GM21447 (cell line): ENCODE data around the gene DPP6.
"Not testable (repeated sequence)": the region's sequence is repeated elsewhere in the genome, so short reads cannot be mapped to it uniquely, and the experiment has no call there.

Experiments used
- ATAC-seq: cut with Tn5 transposase; IDR thresholded peaks from one replicate; pipeline ENCODE4 v1.9.1; 2021; ENCODE audit not compliant: unreplicated experiment

DPP6 gene

DNA sequence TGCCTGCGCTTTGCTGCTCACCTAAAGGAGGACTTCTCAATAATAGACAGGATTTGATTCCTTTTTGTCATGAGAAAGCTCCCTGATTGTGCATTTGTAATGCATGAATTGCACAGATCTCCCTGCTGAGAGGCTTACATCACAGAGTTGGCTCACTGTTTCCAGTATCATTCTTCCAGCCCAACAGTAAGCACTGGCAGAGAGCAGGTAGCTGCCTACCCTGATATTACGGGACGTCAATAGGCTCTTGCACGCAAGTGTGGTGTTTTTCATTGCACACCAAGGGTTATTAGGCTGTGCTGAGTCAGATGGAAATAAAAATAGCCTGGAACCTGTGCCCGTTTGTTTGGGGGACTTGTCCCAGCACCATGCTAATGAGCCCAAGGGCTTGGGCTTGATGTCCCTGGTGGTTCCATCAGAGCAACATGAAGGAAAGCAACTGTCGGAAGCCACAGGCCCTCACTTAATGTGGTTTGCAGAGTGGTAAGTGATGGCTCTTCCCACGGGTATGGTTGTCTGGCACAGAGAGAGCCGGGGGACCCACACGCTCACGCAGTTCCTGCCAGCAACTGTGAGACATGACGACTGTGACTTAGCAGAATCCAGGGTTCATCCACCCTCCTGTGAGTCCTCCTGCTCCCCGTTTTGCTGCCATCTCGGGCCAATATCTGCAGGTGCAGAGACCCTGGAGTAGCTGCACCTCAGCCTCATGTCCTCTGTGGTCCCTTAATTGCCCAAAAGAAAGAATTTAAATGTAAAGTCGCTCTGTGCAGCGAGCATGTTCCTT, 20.4 kb downstream of the DPP6 start:
- ATAC-seq, result not testable (repeated sequence)

DNA sequence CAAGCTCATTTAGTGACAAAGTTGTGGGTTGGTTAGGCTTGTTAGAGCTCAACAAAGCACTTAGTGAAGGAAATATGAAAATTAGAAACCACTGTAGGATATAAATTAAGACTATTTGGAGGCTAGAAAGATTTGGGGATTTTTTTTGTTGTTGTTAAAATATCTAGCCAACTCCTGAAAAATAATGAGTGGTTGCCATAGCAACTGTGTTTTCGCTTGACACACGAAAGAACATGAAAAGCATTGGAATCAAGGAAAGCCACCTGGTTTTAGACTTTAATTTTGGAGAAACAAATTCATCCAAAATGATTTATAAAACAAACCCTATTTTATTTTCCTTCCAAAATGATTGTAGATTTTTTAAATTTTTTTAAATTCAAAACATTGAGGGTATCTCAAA, 26.3 kb downstream of the DPP6 start:
- ATAC-seq, result not testable (repeated sequence)

DNA sequence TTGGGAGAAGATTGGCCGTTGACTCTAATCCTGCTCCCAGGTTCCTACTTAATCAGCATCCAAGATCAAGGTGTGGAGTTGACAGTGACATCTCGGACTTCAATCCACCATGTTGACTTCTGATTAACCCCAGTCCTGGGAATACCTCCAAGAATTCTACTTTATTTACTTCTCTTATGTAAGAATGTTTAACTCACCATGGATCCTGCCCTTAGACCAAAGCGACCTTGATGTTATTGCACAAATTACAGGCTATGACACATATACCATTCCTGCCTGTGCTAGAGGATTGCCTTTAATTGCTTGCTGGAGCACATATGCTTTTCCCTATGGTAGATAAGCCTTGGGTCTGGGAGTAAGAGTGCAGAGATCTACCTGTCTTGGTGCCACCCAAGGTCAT, 28.1 kb downstream of the DPP6 start:
- not testable (repeated sequence) for ATAC-seq

DNA sequence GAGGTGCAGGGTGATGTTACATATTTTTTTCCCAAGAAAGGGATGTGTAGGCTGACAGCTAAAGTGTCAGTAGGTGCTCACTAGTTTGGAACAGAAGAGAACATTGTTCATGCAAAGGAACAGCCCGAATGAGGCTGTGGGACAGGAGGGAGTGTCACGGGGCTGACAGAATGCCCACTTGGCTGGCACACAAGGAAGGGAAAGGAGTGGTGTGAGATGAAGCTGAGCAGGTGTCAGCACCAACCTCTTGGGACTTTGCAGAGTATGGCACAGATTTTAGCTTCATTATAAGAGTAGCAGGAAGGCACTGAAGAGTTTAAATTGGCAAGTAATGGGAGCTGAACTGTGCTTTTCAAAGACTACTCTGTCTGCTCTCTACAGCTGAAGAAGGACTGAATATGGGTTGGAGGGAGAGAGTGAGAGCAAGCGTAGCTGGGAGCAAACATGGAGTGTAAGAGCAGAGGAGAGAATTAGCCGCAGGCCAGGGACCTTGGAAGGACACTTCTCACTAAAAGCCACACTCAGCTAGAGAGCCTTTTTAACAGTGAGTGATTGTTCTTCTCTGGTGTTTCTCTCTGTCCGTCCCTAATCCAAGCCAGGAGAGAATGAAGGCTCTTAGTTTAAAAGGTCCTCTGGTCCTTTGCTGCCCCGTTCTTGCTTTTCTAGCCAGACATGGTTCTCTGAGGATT, 35.0 kb downstream of the DPP6 start:
- not testable (repeated sequence) for ATAC-seq

DNA sequence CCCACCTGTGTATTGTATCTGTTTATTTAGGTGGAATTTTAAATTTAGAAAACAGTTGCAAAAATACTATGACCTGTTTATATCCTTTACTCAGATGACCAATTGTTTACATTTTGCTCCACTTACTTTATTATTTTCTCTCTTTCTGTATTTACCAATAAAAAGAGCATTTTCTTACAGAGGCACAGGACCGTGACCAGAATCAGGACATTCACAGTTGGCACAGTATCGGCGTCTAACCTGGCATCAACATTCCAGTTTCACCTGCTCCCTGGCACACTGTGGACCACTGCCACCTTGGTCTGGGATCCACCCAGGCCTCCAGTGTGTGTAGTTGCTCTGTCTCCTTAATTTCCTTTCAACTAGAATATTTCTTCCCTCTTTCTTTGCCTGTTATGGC, 39.9 kb downstream of the DPP6 start:
- not testable (repeated sequence) for ATAC-seq

DNA sequence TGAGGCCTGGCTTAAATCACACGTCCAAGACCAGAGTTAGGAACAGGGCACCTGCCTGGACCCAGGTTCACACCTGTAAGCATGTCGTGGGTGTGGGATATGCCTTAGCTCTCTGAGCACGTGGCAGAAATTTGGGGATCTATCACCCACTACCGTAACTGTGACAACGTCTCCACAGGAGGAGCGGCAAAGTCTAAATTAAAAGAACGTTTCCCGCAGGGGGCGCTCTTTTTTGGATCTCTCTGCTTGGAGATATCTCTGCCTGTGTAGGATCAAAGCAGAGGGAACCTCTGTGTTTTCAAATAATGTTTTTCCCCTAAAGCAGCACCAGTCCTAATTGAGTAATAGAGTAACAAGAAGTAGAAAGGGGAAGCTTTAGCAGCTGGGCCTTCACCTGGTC, 43.0 kb downstream of the DPP6 start:
- not testable (repeated sequence) for ATAC-seq

DNA sequence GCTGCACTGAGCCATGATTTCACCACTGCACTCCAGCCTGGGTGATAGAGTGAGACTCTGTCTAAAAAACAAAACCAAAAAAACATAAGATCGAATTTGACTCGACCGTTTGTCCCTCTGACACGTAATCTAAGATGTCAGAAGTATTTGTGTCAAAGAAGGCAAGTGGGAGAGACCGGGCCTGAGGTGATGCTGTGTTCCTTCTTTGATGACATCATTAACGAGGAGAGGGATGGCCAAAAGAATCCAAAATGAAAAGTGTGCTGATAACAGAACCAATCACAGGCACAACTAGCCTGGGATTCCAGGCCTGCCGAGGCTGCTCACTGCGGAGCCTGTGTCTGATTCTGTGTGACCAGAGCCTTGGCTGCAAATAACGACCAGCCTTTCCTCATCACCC, 52.9 kb downstream of the DPP6 start:
- not testable (repeated sequence) for ATAC-seq

DNA sequence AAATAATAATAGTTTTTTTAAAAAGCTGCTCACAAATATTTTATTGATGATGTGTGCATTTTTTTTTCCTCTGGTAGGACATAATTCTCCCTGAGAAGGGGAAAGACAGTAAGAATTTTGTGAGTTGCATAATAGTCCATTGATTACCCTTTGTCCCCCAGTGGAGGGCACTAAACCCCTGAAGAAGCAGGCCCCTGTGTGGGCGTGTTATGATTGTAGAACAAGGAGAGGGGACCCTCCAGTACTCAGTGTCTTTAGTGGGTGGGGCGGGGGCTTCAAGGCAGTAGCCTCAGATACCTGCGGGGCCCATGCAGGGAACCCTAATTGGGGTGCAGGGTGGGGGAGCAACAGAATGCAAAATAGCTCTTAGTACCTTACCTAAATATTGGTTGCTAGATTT, 57.4 kb downstream of the DPP6 start:
- not testable (repeated sequence) for ATAC-seq

DNA sequence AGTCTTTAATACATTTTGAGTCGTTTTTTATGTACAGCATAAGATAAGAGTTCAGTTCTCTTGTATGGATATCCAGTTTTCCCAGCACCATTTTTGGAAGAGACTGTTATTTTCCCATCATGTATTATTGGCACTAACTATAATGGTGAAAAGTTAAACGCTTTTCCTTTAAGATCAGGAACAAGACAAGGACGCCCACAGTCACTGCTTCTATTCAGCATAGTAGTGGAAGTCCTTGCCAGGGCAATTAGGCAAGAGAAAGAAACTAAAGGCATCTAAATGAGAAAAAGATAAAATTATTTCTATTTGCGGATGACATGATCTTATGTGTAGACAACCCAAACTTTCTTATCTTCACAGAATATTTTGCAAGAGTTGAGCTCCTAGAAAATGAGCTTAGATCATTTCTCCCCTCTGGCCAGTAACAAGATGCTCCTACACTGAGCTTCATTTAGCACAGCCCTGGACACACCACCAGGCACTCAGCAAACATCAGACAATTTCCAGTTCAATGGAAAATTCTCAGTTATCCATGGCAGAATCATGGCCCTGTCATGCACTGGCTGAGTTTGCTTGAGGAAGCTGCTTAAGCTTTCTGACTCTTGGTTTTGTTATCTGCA, 61.6 kb downstream of the DPP6 start:
- not testable (repeated sequence) for ATAC-seq

DNA sequence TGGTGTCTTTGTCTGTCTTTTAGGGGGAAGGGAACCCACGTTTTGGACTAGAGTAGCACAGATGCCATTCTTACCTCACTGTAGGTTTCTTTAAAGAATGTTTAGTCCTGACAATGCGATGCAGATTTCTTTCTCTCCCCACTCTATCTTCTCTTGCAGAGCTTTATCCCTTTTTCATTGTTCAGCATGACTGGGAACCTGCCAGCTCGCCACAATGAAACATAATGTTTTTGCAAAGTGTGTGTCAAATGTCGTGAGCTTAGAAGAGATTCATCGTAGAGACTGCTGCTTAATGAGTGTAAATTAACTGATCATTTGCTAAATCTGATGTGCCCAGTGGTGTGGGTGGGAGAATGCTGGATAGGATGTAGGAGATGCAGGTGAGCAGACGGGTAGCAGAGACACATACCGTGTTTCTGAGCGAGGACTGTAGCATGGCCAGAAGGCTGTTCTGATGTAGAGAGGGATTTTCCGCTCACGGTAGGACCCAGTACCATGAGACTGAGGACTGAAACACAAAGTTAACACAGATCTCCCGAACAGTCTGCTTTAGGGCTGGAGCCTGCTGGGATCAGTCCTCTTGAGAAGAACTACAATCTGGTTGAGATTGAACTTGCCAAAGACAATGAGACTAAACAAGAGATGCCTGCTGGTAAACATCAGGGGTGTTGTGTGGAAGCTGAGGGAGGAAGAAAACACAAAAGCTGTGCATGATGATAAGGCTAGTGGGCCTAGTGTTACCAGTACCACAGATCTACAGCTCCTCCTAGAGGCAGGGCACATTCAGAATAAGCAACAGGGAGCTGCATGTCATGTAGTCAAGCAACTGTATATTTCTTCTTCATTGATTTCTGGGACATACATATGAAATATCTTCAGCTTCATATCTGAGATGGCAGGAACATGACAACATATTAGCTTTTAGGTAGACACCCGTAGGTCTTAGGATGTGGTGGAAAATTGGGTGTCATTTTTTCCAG, 65.5 kb downstream of the DPP6 start:
- ATAC-seq, result not testable (repeated sequence)

DNA sequence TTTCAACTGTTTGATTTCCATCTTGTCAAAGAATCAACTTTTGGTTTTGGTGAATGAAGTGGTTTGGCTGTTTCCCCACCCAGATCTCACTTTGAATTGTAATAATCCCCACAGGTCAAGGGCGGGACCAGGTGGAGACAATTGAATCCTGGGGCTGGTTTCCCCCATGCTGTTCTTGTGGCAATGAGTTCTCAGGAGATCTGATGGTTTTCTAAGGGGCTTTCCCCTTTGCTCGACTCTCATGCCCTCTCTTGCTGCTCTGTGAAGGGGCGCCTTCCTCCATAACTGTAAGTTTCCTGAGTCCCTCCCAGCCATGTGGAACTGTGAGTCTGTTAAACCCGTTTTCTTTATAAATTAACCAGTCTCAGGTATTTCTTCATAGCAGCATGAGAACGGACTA, 68.6 kb downstream of the DPP6 start:
- not testable (repeated sequence) for ATAC-seq

DNA sequence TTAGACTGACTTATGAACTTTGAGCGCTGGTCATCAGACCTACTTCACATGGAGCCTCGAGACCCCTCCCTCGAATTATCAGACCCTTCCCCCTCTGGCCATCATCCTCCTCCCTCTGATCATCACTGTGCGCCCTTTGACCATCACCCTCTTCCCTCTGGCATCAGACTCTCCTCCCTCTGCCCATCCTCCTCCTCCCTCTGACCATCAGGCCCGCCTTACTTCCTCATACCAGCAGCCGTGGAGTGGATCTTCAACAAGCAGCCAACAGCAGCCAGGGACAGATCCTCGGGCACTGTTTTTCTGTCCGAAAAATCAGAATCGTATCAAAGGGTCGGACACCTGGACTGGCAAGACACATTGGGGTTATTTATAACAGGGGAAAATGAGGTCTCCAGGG, 70.5 kb downstream of the DPP6 start:
- ATAC-seq, result not testable (repeated sequence)

DNA sequence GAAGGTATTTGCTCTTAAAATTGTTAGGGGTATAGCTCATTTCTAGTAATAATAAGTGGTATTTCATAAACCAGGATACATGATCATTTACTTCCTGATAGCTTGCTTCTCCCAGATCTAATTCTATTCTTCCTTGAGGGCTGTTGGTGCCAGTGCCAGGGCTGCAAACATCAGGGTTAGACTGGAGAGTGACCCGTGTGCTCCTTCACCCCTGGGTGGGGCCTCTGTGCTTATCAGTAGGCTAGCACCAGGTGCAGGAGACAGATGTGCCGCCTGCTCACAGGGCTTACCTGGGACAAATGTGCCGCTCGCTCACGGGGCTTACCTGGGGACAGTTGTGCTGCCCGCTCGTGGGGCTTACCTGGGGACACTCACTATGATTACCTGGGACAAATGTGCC, 71.2 kb downstream of the DPP6 start:
- not testable (repeated sequence) for ATAC-seq

DNA sequence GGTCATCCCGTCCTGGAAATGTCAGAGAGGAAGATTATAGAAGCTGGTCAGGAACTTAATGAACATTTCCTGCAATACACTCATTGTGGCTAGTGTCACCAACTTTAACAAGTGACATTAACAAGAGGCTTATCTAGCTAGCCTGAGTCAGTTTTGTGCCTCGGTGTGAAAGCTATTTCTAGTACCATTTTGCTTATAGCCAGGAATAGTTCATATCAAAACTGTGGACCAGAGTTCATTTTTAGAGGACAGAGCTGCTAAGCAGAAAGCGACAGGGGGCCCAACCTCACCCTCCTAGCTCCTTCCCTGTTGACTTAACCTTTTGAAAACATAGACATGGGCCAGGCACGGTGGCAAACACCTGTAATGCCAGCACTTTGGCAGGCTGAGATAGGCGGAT, 76.9 kb downstream of the DPP6 start:
- not testable (repeated sequence) for ATAC-seq

DNA sequence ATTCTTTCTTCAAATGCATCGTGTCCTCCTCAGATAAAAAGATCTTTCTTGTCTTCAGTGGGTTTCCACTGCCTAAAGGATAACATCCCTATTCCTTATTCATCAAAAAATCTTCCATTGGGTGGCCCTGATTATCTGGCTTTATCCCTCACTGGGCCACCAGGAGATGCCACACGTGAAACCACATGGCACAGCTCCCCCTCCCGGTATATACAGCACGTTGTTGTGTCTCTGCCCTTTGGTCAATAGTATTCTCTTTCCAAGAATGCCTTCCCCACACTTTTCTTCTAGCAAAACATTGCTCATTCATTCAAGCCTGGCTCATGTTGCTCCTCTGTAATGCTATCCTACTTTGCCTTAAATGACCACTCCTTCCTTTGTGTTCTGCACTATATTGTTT, 80.4 kb downstream of the DPP6 start:
- ATAC-seq, result not testable (repeated sequence)

DNA sequence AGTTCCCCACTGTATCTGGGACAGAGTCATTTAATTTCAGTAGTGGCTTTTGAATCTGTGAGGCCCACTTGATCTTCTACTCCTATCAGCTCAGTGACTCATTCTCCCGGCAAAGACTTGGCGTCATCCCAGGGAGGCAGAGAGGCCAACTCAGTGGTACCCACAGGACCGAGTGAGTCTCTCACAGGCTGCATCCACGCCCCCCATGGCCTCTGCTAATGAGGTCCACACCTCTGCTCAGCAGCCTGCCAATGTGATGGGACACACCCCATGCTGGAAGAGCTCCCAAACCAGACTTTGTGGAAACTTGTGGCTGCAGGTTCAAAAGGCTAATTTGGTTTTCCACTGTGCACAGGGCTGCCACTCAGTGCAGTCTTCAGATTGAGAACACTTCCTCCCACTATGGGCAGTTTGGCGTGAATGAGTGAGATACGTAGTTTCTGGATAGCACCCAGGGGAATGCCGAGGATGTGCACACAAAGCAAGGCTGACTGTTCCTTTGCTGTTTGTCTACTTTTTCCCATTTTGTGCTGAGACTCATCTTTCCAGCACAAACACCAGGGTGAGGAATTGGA, 81.6 kb downstream of the DPP6 start:
- not testable (repeated sequence) for ATAC-seq

DNA sequence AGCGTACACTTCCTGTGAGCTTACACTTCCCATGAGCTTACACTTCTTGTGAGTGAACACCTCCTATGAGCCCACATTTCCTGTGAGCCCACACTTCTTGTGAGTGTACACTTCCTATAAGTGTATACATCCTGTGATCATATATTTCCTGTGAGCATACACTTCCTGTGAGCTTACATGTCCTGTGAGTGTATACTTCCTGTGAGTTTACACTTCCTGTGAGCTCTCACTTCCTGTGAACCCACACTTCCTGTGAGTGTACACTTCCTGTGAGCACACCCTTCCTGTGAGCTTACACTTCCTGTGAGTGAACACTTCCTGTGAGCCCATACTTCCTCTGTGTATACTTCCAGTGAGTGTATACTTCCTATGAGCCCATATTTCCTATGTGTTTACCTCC, 82.5 kb downstream of the DPP6 start:
- not testable (repeated sequence) for ATAC-seq

DNA sequence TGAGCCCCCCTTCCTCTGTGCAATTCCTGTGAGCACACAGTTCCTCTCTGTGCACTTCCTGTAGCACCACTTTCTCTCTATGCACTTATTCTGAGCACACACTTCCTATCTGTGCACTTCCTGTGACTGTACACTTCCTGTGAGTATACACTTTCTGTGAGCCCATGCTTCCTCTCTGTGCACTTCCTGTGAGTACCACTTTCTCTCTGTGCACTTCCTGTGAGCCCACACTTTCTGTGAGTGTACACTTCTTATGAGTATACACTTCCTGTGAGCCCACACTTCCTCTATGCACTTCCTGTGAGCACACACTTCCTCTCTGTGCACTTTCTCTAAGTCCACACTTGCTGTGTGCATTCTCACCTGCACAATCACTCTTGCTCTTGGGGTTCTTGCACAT, 83.4 kb downstream of the DPP6 start:
- ATAC-seq, result not testable (repeated sequence)

DNA sequence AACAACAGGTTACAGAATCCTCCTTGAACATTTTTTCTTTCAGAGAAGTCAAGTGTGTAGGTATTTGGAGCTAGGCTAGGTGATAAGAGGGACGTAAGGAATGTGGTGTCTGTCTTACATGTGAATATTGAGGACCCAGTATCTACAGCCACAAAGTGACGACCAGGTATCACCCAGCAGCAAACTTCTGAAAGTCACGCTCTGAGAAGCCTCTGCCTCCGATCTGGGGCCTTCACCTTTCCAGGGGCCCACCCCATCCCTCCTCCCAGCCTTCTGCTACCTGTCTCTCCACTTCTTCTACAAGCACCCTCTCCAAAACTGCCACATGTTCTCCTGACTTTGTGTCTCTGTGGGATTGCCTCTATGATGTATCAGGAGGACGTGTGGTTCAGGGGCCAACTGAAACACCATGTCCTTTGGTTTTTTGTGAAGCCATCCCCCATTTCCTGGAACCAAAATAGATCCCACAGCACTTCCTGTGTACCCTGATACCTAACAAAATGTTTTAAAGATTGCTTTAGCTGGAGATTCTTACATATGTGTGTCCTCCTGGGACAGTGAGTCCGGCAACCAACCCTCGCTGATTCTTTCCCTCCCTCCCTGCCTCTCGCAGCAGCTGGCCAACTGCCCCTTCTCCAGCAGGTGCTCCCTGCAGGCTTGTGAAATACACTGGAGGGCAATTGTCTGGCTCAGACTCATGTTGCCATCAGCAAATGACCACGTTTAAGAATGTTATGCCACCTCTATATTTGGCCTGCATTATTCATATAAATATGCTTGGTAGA, 93.9 kb downstream of the DPP6 start:
- not testable (repeated sequence) for ATAC-seq

DNA sequence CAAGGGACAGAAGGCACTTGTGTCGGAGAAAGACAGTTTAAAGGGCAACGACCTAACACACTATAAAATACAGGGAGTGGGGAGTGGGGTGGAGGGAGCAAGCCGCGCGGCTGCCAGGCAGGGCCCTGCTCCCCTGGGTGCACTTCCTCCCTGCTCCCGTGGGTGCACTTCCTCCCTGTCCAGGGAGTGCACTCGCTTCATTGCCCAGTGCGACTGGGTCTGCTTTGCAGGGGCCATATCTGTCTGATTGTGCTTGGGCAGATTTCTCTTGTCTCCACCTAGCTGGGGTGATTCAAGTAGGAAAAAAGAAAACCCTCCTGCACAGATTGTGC, 94.5 kb downstream of the DPP6 start:
- ATAC-seq, result not testable (repeated sequence)
